Measurements from ENCODE around the gene GCK.
"Not testable (repeated sequence)": the region's sequence is repeated elsewhere in the genome, so short reads cannot be mapped to it uniquely, and the experiment has no call there.

Gene GCK

GRCh38 chr7:44180631-44181030 lies 8.6 kb downstream of the GCK start:
- no peak for DNase-seq (ENCODE audit: low read depth in 2 of 2)

- no peak for DNase-seq (ENCODE audit: low read depth in 2 of 2)
Measured at GRCh38 chr7:44177570-44178131, 11.6 kb downstream of the GCK start.

DNA sequence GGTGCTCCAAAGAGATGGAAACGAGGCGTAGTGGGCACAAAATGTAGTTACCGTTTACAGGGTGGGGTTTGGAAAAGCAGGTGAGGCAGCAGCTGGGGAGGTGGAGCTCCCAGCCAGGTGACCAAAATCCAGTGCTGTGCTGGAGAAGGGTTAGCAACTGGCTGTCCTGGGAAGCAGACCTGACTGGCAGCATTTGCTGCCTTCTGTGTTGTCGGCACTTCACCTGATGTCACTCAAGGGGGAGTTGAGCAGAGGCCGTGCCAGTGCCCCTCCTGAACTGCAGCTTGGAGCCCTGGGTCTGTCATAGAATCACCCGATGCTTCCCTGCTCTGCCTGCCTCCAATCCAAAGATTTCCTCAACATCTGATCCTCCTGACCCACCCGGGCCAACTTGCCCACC lies 12.8 kb downstream of the GCK start:
- no peak for DNase-seq (ENCODE audit: low read depth in 2 of 2)

DNA sequence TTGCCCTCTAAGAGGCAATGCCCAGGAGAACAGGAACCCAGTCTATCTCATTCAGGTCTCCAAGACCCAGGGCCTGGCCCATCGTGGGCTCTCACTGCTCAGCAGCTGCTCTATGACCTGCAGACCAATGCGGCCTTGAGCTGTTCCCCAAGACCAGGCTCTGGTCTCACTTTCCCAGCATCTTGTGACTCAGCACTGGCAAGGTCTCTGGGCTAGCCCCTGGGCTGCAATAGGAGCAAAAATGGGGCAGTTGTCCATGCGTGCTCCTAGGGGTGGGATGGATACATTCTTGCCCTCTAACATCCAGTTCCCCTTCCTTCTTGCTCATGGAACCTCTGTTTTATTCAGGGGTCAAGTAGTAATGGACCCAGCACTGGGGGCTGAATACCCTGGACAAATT lies 13.5 kb downstream of the GCK start:
- no peak for DNase-seq (ENCODE audit: low read depth in 2 of 2)

GRCh38 chr7:44174694-44174948 lies 14.6 kb downstream of the GCK start:
- not testable (repeated sequence) for DNase-seq (ENCODE audit: low read depth in 2 of 2)

DNA sequence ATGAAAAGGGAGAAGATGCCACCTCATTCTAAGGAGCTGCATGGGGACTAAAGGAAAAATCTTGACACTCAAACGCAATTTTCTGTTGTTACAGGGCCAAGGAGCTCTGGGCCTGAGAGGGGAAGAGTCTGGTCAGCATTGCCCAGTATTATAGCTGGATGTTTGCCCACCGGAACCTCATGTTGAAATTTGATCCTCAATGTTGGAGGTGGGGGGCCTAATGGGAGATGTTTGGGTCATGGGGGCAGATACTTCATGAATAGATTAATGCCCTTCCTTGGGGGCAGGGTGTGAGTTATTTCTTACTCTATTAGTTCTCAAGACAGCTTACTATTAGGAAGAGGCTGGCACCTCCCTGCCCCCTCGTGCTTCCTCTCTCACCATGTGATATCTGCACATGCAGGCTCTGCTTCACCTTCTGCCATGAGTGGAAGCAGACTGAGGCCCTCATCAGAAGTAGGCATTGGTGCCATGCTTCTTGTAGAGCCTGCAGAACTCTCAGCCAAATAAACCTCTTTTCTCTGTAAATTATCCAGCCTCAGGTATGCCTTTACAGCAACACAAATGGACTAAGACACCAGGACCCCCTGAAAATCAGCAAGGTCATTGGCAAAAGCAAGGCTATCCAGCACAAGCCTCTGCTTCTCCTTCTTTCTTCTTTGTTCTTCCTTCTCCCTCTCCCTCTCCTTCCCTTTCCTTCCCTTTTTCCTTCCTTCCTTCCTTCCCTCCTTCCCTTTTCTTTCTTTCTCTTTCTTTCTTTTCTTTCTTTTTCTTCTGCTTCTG lies 15.1 kb downstream of the GCK start:
- DNase-seq (ENCODE audit: low read depth in 2 of 2) = no peak

DNA sequence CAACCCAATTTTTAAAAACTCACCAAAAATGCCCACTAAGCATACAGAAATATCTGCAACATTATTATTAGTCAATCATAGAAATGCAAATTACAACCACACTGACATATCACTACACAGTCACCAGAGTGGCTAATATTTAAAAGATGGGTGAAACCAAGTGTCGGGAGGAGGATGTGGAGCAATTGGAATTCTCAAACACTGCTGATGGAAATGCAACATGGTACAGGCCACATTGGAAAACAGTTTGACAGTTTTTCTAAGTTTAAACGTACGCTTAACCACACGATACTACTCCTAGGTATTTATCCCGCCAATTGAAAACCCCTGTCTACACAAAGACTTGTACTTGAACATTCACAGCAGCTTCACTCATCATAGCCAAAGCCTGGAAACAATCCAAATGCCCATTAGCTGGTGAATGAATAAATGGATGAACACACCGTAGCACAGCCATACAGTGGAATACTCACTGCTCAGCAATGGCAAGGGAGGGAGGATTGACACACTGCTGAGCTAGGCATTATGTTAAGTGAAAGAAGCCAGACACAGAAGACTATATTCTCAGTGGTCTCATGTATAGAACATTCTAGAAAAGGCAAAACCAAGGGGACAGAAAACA lies 16.3 kb downstream of the GCK start:
- DNase-seq (ENCODE audit: low read depth in 2 of 2) = no peak

DNA sequence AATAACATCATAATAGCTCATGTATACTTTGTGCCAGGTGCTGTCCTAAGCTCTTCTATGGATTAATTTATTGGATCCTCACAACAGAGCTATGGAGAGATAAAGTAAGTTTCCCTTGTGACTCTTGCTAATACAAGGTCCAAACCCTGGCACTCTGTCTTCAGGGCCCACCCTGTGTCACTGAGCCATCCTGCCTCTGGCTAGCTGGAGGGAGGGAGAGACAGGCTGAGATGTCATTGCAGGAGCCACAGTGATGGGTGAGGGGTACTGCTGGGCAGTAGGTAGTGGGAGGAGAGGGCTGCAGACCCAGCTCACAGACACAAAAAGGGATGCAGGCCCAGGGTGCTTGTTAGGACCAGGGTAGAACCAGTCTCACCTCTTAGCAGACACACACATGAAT lies 16.9 kb downstream of the GCK start:
- DNase-seq (ENCODE audit: low read depth in 2 of 2) = no peak

DNA sequence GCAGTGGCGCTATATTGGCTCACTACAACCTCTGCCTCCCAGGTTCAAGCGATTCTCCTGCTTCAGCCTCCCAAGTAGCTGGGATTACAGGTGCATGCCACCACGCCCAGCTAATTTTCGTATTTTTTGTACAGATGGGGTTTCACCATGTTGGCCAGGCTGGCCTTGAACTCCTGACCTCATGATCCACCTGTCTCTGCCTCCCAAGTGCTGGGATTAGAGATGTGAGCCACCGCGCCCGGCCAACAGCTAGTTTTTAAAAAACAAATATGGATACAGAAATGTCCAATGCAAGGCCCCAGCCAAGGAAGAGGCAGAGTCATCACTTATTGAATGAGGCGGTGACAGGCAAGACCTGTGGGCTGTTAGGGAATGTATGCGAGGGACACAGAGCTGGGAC lies 17.3 kb downstream of the GCK start:
- DNase-seq (ENCODE audit: low read depth in 2 of 2) = not testable (repeated sequence)

DNA sequence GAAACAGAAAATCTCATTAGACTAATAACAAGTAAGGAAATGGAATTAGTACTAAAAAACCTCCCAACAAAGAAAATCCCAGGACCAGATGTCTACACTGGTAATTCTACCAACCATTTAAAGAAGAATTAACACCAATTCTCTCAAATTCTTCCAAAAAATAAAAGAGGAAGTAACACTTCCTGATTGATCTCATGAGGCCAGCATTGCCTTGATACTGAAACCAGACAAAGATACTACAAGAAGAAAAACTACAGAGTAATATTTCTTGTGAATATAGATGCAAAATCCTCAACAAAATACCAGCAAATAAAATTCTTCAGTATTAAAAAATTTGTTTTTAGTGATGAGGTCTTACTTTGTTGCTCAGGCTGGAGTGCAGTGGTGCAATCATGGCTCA lies 21.3 kb downstream of the GCK start:
- no peak for DNase-seq (ENCODE audit: low read depth in 2 of 2)

- no peak for DNase-seq (ENCODE audit: low read depth in 2 of 2)
Measured at GRCh38 chr7:44163591-44163990, 25.6 kb downstream of the GCK start.

- DNase-seq (ENCODE audit: low read depth in 2 of 2) = no peak
Measured at GRCh38 chr7:44162785-44163395, 26.3 kb downstream of the GCK start.

DNA sequence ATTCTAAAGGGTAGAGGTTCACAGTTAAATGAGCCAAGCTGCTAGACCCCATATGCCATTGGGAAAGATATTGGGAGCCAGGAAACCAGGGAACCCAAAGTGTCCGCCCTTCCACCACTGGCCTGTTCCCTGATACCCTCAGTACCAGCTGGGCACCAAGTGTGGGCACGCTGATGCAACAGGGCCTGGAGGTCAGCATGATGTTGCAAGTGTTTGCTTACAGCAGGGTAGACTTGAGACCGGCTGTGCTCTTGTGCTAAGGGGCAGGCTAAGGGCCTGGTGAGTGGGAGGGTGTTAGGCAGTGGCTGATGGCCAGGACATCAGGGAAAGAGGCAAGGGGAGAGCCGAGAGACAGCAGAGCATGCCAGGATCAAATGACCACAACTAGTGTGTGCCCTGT lies 27.1 kb downstream of the GCK start:
- DNase-seq (ENCODE audit: low read depth in 2 of 2) = no peak

DNA sequence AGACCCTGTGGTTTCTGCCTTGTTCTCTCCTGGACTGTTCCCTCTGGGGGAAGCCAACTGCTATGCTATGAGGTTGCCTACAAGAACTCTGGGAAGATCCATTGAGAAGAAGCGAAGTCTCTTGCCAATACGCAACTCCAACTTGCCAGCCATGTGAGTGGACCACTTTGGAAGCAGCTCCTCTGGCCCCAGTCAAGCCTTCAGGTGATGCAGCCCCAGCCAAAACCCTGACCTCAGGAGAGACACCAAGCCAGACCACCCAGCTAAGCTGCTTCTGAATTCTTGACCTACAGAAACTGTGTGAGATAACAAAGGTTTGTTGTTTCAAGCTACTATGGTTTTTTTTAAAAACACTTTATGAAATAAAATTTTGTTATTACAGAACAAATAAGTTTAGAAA lies 27.9 kb downstream of the GCK start:
- no peak for DNase-seq (ENCODE audit: low read depth in 2 of 2)

GRCh38 chr7:44159824-44160630 lies 29.2 kb downstream of the GCK start:
- DNase-seq (ENCODE audit: low read depth in 2 of 2) = no peak

- DNase-seq (ENCODE audit: low read depth in 2 of 2) = no peak
Measured at GRCh38 chr7:44158873-44159631, 30.2 kb downstream of the GCK start.

DNA sequence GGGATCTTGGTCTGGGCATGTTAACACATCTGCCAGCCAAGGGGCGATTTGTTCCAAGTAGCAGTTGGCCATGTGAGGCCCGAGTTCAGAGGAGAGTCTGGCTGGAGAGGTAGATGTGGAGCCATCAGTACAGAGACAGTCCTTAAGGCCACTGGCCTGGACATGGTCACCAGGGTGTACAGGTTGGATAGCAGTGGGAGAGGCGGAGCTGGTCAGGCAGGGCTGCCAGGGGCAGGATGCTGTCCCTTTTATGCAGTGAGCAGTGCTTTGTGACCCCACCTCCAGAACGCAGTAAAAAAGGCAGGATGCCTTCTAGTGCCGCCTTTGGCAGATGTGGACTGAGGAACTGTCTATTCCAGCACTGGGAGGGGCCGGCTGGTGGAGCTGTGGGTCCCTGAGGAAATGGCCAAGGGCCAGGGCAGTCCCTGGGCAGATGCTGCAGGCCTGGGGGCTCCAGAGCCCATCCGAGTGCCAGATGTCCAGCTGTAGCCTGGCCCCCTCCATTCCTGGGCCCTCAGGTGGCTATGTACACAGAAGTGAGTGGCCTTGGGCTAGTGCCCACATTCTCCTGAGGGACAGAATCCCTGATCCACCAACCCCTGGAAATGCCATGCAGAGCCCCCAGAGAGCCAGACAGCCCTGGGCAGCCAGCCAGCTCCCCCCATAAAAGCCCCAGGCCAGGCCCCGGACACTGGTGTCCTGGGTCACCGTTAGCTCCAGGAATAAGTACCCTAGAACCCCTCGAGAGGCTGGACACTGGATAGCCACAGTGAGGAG lies 31.0 kb downstream of the GCK start:
- no peak for DNase-seq (ENCODE audit: low read depth in 2 of 2)

GRCh38 chr7:44157116-44158080 lies 31.8 kb downstream of the GCK start:
- no peak for DNase-seq (ENCODE audit: low read depth in 2 of 2)

- DNase-seq (ENCODE audit: low read depth in 2 of 2) = no peak
Measured at GRCh38 chr7:44156453-44157010, 32.7 kb downstream of the GCK start.

Data from stimulated activated CD4-positive, alpha-beta T cell treated with anti-CD3 and anti-CD28 coated beads, Interleukin-15, amount 100 ng/mL, for 48 hours (primary cell).